B cell (primary cell): ENCODE data around the gene CMPK1. TPM values are rescaled to one million over a fixed set of nuclear protein-coding genes. Genes with fewer than 3 reads are reported as not detected.

Source experiments
- ATAC-seq: fragments of 200-7000 bp; cut with Tn5 transposase; one replicate; pipeline ENCODE4 v1.10.0; 2021; ENCODE audit warnings: low read depth, mild to moderate bottlenecking, moderate number of reproducible peaks, moderate library complexity
- CTCF ChIA-PET: fragments of 350-600 bp; sonication (Branson Sonifier 250); formaldehyde crosslinking; loops from one replicate; lab custom pipeline; 2021; ENCODE audit warnings: antibody characterized with exemption, inconsistent platforms; lab: Charles Lee
- POLR2A ChIA-PET: fragments of 350-600 bp; sonication (Branson Sonifier 250); formaldehyde crosslinking; loops from one replicate; lab custom pipeline; 2021; ENCODE audit warnings: antibody characterized with exemption; lab: Charles Lee
- DNase-seq: peaks from one replicate; pipeline ENCODE4 v3.0.0; 2013
- H2AFZ ChIP-seq: 2 replicates; pipeline ENCODE4 v1.6.1; 2012; ENCODE audit warnings: mild to moderate bottlenecking, low read depth, low read length; ENCODE audit not compliant: insufficient read depth, poor library complexity, severe bottlenecking
- H3K27ac ChIP-seq, 2 donors: 1 replicate in 1 of 2; 2 replicates in 1 of 2; pipeline ENCODE4 v1.5.1; 2012 to 2013; ENCODE audit warnings: low read length in 2 of 2, mild to moderate bottlenecking in 2 of 2, moderate library complexity in 1 of 2
- H3K27me3 ChIP-seq, 4 experiments: fragments of 200-600 bp in 1 of 4; sonication (generic) in 1 of 4; replicated peaks in 1 of 4; 1 replicate in 2 of 4; 2 replicates in 2 of 4; pipeline versions ENCODE4 v1.6.1 to v1.7.0; 2013 to 2016; ENCODE audit warnings: low read length in 3 of 4, mild to moderate bottlenecking in 2 of 4, mixed read lengths in 1 of 4, moderate library complexity in 1 of 4; ENCODE audit not compliant: insufficient read depth in 4 of 4, control insufficient read depth in 3 of 4; ENCODE audit errors: control extremely low read depth in 1 of 4
- H3K36me3 ChIP-seq, 2 experiments: replicated peaks in 1 of 2; 1 replicate in 1 of 2; 2 replicates in 1 of 2; pipeline versions ENCODE4 v1.6.1 to v1.7.1; 2013; ENCODE audit warnings: low read length in 1 of 2; ENCODE audit not compliant: insufficient read depth in 2 of 2, control insufficient read depth in 1 of 2; ENCODE audit errors: control extremely low read depth in 1 of 2, extremely low read depth in 1 of 2
- H3K4me1 ChIP-seq, 2 donors: fragments of 200-600 bp in 1 of 2; sonication (generic) in 1 of 2; 1 replicate in 1 of 2; 2 replicates in 1 of 2; pipeline versions ENCODE4 v1.5.1 to v1.6.1; 2013 to 2017; ENCODE audit warnings: low read length in 2 of 2; ENCODE audit not compliant: control insufficient read depth in 2 of 2, insufficient read depth in 2 of 2
- H3K4me2 ChIP-seq: replicated peaks from 2 replicates; pipeline ENCODE3; 2012; ENCODE audit warnings: mild to moderate bottlenecking, low read depth, low read length; ENCODE audit not compliant: poor library complexity, severe bottlenecking
- H3K4me3 ChIP-seq, 5 experiments: fragments of 200-600 bp in 1 of 5; sonication (generic) in 1 of 5; 1 replicate in 3 of 5; 2 replicates in 2 of 5; pipeline versions ENCODE4 v1.5.1 to v1.7.0; 2011 to 2016; ENCODE audit warnings: low read length in 4 of 5, mild to moderate bottlenecking in 4 of 5, low read depth in 2 of 5, control low read depth in 1 of 5, moderate library complexity in 1 of 5; ENCODE audit not compliant: insufficient read depth in 1 of 5; ENCODE audit errors: control extremely low read depth in 1 of 5, extremely low read depth in 1 of 5
- H3K79me2 ChIP-seq: fragments of 200-600 bp; sonication (generic); one replicate; pipeline ENCODE4 v1.6.0; 2016; ENCODE audit warnings: low read length; ENCODE audit not compliant: control insufficient read depth, insufficient read depth
- H3K9ac ChIP-seq: fragments of 200-600 bp; sonication (generic); 2 replicates; pipeline ENCODE4 v1.6.1; 2017; ENCODE audit warnings: mild to moderate bottlenecking, low read length, moderate library complexity
- H3K9me3 ChIP-seq, 3 donors: one replicate each; pipeline versions ENCODE4 v1.6.1 to v1.7.1; 2013; ENCODE audit warnings: low read length in 2 of 3; ENCODE audit not compliant: control insufficient read depth in 2 of 3, insufficient read depth in 1 of 3; ENCODE audit errors: control extremely low read depth in 1 of 3
- H4K20me1 ChIP-seq: 2 replicates; pipeline ENCODE4 v1.6.0; 2012; ENCODE audit warnings: mild to moderate bottlenecking, low read length; ENCODE audit not compliant: insufficient read depth, control insufficient read depth, poor library complexity, severe bottlenecking
- H3K27ac Mint-ChIP-seq: one replicate; pipeline ENCODE4 v1.8.0; 2021; ENCODE audit warnings: mixed read lengths
- H3K27me3 Mint-ChIP-seq: one replicate; pipeline ENCODE4 v1.8.0; 2021; ENCODE audit warnings: mixed read lengths
- H3K4me1 Mint-ChIP-seq: one replicate; pipeline ENCODE4 v1.8.0; 2021; ENCODE audit warnings: mixed read lengths
- H3K4me3 Mint-ChIP-seq: one replicate; pipeline ENCODE4 v1.8.0; 2021; ENCODE audit warnings: mixed read lengths
- H3K9me3 Mint-ChIP-seq: one replicate; pipeline ENCODE4 v1.8.0; 2022; ENCODE audit warnings: mixed read lengths; ENCODE audit not compliant: insufficient read depth
- EZH2 ChIP-seq: IDR thresholded peaks from 2 replicates; pipeline ENCODE4 v1.6.1; 2012; ENCODE audit warnings: borderline replicate concordance, low read depth, mild to moderate bottlenecking, moderate library complexity, low read length; ENCODE audit not compliant: insufficient read depth, poor library complexity, severe bottlenecking
- WGBS: methylation state at CpG from one replicate; pipeline ENCODE4 v1.1.5; 2013; ENCODE audit warnings: missing lambda C conversion rate; ENCODE audit not compliant: insufficient coverage; 5-methylcytosine and 5-hydroxymethylcytosine counted together
- intact Hi-C: fragments of 100-400 bp; cut with micrococcal nuclease; formaldehyde crosslinking; loops from one replicate; pipeline ENCODE4 v1.10.0; 2022
- polyA plus RNA-seq: library from polyadenylated mRNA; depleted of rRNA; stranded (reverse); fragments of >200 nt; gene quantifications from 2 replicates; pipeline ENCODE4 v1.2.3, GENCODE V29; 2012
- total RNA-seq, 2 donors: library from RNA; stranded (reverse); fragments of 120-200 nt in 1 of 2; gene quantifications; 1 replicate in 1 of 2; 2 replicates in 1 of 2; pipeline versions ENCODE4 v1.2.3 to v1.2.4, GENCODE V29; 2013 to 2022
- TF ChIP-seq, protein P1 (sequence below): fragments of 200-600 bp; IDR thresholded peaks from one replicate; pipeline ENCODE4 v1.8.0; 2022; ENCODE audit warnings: antibody characterized with exemption, mild to moderate bottlenecking

Gene CMPK1
- total and polyA plus RNA-seq, 2 donors (not counting 1 experiment from before 2014, with no cell fraction given): 16.8 to 97.4 TPM

DNA sequence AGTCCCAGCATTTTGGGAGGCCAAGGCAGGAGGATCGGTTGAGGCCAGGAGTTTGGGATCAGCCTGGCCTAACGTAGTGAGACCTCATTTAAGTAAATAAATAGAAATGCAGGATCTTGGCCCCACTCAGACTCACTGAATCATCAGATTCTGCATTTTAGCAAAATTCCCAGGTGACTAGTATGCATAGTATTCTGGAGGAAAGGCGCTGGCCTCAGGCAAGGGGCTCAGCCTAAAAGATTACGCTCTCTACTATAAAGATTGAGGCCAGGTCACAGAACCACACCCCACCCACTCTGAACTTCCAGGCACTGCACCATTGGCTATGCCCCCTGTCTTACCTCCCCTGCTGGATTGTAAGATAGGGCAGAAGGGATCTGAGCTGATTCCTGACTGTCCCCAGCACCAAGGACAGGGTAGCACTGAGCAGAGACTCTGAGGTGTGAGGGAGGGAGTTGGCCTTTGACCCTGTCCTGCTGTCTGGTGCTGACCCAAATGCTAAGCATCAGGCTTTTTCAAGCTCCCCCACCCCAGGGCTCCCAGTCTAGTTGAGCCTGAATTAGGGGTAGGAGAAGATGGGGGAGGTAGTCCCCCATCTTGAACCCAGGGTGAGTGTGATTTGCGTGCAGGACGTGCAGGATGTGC lies 85.2 kb downstream of the CMPK1 start:
- POLR2A ChIA-PET: no interaction called here
- H3K27ac Mint-ChIP-seq: no peak overlapping the region
- peaks cover 0 to 48% (median 17%) of the 10 kb centered on the region in 4 experiments for H3K27me3 ChIP-seq

DNA sequence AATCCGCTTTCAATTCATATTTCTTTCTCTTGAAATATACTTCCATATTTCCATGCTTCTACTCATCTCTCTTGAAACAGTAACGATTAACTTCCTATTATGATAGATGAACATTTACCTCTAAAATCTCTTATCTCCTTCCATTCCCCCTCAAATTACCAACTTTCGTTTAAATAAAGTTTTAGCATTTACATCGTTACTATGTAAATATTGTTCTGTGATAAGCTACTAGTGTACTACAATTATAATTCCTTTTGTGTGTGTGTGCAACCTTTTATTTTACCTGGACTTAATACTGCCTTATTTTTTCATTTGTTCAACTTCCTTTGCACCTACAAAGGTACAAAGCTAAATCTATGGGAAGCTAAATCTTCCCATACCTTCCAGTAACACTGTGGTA lies 87.0 kb downstream of the CMPK1 start:
- CTCF ChIA-PET: interaction anchor here (2.0 kb wide), 1 partner anchor 17 kb away, joined by 8 read pairs; the partner anchor contains the start of gene FOXD2
- Histone ChIP-seq H3K9ac (no peak overlapping the region), H4K20me1 (no peaks in the 10 kb centered on the region), H3K79me2 (no peaks in the 10 kb centered on the region), H2AFZ (no peak overlapping the region), H3K4me3 (no peak overlapping the region), H3K4me2 (no peak overlapping the region), H3K4me1 (peaks cover 0 to 3% of the 10 kb centered on the region in 2 donors), H3K36me3 (no peaks in the 10 kb centered on the region), H3K27ac (no peak overlapping the region), H3K27me3 (peaks cover 0 to 44% (median 18%) of the 10 kb centered on the region in 4 experiments), H3K9me3 (no peaks in the 10 kb centered on the region)
- TF ChIP-seq EZH2: no peak
- TF ChIP-seq, protein P1, sequence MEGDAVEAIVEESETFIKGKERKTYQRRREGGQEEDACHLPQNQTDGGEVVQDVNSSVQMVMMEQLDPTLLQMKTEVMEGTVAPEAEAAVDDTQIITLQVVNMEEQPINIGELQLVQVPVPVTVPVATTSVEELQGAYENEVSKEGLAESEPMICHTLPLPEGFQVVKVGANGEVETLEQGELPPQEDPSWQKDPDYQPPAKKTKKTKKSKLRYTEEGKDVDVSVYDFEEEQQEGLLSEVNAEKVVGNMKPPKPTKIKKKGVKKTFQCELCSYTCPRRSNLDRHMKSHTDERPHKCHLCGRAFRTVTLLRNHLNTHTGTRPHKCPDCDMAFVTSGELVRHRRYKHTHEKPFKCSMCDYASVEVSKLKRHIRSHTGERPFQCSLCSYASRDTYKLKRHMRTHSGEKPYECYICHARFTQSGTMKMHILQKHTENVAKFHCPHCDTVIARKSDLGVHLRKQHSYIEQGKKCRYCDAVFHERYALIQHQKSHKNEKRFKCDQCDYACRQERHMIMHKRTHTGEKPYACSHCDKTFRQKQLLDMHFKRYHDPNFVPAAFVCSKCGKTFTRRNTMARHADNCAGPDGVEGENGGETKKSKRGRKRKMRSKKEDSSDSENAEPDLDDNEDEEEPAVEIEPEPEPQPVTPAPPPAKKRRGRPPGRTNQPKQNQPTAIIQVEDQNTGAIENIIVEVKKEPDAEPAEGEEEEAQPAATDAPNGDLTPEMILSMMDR: no peak
- no peak overlapping the region for H3K4me3 Mint-ChIP-seq
- H3K4me1 Mint-ChIP-seq: peaks cover 8% of the 10 kb centered on the region
- WGBS: no CpG with 5 or more reads among the region's 4 CpGs
- H3K9me3 Mint-ChIP-seq: no peaks in the 10 kb centered on the region
- intact Hi-C loops: no loop called here
- no peak overlapping the region for H3K27ac Mint-ChIP-seq
- DNase-seq (no peak), ATAC-seq (no peak)
- peaks cover 62% of the 10 kb centered on the region for H3K27me3 Mint-ChIP-seq
- POLR2A ChIA-PET: no interaction called here

More for the DNA sequence above, 85.2 kb downstream of the CMPK1 start:
- intact Hi-C loops: no loop called here
- Mint-ChIP-seq H3K4me1 (peaks cover 8% of the 10 kb centered on the region), H3K4me3 (no peak overlapping the region), H3K9me3 (no peaks in the 10 kb centered on the region), H3K27me3 (peaks cover 69% of the 10 kb centered on the region)
- Histone ChIP-seq H3K79me2 (no peaks in the 10 kb centered on the region), H3K4me2 (no peak overlapping the region), H3K4me1 (no peaks in the 10 kb centered on the region), H2AFZ (no peak overlapping the region), H3K27ac (no peak overlapping the region), H3K4me3 (no peak overlapping the region), H4K20me1 (no peaks in the 10 kb centered on the region), H3K9me3 (no peaks in the 10 kb centered on the region), H3K36me3 (no peaks in the 10 kb centered on the region), H3K9ac (no peak overlapping the region)
- ATAC-seq (no peak), DNase-seq (no peak)
- CTCF ChIA-PET: interaction anchor here (0.7 to 1.0 kb wide), 2 partner anchors 11 to 15 kb away, joined by 3 read pairs; no protein-coding TSS in a partner anchor
- TF ChIP-seq, protein P1: no peak
- no peak for TF ChIP-seq EZH2
- WGBS: 93% methylated on average over 3 of the region's 6 CpGs
